GM19324 (cell line): ENCODE data around the gene SLC1A1.
"Not testable (repeated sequence)": the region's sequence is repeated elsewhere in the genome, so short reads cannot be mapped to it uniquely, and the experiment has no call there.

ENCODE experiments used
- ATAC-seq: cut with Tn5 transposase; IDR thresholded peaks from one replicate; pipeline ENCODE4 v1.9.1; 2021; ENCODE audit warnings: mild to moderate bottlenecking, moderate library complexity; ENCODE audit not compliant: unreplicated experiment, low FRiP score

Gene SLC1A1

GRCh38 chr9:4503103-4503502 is 12.8 kb downstream of the SLC1A1 start:
- no peak for ATAC-seq

- no peak for ATAC-seq
These were observed 14.0 kb downstream of the SLC1A1 start for GRCh38 chr9:4504250-4504649.

DNA sequence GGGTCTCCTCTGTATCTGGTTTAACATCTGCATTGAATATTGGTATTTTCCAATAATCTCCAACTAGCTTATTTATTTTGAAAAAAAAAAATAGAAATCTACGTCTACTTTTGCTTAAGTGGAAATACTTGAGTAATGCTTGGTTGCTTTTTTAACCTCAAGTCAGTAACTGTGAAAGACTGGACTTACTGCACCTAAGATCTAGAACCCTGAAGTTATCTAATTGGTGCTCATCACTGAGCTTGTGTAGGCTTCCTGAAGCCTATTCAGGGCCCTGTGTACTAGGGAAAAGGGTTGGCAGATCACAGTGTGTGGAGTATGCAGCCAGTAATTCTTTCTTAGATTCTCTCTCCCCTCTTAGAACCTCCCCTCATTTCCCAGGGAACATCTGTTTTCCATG is 16.2 kb downstream of the SLC1A1 start:
- no peak for ATAC-seq

DNA sequence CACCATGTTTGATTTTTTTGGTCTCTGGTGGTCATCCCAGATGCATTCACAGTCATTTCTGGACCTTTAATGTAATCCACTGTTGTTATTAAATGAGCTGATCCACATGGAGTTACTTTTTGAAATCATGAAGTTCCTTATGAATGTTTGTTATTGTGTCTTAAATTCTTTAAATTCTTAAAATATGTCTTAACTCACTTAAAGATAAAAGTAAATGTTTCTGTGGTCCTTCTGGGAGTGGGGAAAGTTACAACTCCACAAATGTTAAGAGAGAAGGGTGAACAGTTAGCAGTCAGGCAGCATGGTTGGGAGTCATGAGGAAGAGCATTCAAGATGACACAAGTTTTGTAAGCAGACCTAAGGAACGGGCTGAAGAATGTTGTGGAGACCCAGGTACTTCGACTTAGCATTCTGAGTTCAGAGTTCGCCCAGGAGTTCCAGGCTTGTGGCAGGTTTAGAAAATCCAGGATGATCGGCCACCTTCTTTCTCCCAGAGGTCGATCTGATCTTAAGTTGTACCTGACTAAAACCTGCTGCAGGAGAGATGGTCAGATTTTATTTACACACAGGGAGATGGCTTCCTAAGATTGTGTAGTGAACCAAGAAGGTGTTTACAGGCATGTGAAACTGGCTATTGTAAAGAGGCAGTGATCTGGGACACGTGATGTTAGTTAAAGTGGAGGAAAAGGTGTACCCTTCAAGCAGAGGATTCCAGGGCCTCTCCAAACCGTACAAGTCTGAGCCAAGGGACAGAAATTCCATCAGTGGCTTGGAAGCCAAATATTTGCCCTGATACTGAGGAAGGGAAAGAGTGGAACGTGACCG is 17.2 kb downstream of the SLC1A1 start:
- ATAC-seq = no peak

- no peak for ATAC-seq
These were observed 18.1 kb downstream of the SLC1A1 start for GRCh38 chr9:4508246-4508906.

GRCh38 chr9:4508907-4509589 is 18.8 kb downstream of the SLC1A1 start:
- no peak for ATAC-seq

DNA sequence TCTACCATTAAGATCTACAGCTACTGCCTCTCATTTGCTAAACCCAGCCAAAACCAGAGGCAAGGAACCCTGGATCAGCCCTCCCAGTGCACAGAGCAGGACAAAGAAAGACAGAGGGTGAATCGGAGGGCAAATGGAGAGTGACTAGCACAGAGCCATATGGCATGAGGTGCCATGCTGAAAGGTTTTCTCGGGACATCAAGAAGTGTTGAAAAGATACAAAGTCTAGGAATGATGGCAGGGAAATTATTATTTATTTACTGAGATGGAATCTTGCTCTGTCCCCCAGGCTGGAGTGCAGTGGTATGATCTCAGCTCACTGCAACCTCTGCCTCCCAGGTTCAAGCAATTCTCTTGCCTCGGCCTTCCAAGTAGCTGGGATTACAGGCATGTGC is 19.3 kb downstream of the SLC1A1 start:
- no peak for ATAC-seq

DNA sequence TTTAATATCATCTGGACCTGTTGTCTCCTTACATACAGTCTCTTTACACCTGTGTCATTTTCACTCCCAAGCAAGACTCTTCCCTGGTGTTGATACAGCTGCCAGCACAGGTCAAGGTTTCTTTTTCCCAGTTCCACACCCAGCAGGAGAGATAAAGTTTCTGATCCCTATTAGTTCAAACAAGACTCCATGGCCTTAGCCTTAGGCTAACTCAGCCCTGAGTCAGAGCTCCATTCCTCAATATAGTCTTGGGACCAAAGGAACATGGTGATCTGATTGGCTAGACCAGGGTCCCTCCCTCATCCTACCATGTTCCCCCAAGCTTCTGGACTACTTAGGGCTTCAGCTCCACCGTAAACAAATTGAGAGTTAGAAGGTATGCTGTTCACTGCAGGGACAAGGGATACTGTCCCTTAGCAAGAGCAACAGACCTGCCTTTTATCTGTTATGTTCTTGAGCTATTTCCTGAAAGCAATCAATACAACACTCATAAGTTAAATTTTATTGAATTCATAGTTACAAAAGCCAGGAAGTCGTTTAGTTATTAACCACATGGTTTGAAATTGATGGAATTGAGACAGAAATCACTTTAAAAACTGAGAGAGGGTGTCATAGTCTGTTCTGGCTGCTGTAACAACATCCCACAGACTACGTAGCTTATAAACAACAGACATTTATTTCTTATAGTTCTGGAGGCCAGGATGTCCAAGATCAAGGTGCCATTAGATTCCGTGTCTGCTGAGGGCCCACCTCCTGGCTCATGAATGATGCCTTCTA is 20.5 kb downstream of the SLC1A1 start:
- ATAC-seq = no peak

DNA sequence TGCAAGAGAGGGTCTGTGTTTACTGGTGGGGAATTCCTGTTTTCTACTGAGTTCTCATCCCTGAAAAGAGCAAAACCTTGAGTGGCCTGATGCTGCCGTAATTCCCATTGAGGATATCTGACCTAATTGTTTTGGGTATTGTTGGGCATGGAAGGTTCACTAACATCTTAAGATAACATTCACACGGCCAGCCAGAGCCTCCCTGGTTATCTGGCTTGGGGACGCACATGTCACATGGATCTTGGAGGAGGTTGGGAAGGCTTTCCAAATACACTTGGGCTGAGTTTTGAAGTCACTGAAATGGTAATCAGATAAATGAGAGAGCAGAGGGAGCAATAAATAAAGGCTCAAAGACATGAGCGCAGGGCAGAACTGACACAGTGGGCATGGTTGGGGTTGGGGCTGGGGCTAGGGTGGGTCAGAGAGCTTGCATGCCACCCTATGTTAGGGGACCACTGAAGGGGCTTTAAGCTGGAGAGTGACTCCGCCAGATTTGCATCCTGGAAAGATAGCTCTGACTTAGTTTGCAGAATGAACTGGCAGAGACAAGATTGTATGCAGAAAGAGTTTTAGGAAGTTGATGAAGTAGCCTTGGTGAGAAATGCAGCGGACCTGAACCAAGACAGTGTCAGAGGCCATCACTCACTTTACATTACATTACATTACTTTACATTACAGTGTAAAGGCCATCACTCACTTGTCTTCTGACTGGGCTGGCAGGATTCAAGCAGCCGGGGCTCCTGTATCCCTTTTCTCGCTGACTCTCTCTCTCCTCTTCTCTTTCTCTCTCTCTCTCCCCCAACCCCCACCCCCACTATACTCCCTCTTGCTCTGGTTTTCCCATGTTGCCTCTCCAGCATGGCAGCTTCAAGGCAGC is 24.2 kb downstream of the SLC1A1 start:
- ATAC-seq = no peak

DNA sequence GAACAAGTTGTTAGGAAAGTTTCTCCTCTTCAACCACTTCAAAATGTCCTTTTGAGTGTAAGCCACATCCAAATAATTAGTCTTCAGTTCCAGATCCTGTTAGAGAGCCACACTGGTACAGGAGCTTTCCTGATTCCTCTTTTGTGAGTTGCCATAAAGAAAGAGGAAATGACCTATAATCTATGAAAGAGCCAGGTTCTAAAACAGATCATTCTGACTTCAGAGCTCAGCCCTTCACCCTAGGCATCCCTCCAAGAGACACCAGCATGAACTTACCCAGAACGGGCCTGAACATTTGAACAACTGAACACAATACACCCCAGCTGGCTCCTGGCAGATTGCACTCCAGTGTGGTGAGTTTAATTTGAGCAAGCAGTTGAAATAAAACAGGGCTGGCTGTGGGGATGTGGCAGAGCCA is 25.7 kb downstream of the SLC1A1 start:
- no peak for ATAC-seq

GRCh38 chr9:4517274-4517673 is 27.0 kb downstream of the SLC1A1 start:
- no peak for ATAC-seq

DNA sequence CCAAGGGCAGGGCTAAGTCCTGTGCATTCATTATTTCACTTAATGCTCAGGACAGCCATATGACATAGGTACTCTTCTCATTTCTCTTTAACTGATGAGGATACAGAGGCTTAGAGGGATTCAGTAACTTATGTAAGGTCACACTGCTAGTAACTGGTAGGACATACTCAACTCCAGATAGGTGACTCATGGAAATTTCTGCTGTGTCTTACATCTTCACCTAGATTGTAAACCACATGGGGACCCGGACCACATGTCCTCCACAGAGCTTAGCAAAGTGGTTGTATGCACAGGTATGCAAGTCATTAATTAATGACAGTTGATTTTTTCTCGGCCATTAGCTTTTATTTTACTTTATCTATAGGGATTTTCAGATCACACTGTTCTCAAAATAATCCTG is 29.3 kb downstream of the SLC1A1 start:
- ATAC-seq = no peak

GRCh38 chr9:4520055-4520454 is 29.8 kb downstream of the SLC1A1 start:
- no peak for ATAC-seq

GRCh38 chr9:4530375-4530774 is 40.1 kb downstream of the SLC1A1 start:
- ATAC-seq = no peak

DNA sequence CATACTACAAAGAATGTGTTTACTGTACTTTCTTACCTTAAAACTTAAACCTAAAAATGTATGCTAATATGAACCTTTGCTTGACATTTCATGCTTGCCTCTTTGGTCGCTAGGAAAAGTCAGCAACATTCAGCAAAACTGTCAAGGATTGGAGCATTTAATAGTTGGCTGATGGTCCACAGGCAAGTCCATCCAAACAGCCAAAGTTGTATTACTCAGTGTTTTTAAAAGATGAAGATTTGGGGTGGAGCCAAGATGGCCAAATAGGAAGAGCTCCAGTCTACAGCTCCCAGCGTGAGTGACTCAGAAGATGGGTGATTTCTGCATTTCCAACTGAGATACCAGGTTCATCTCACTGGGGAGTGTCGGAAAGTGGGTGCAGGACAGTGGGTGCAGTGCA is 40.6 kb downstream of the SLC1A1 start:
- not testable (repeated sequence) for ATAC-seq

GRCh38 chr9:4531355-4531754 is 41.1 kb downstream of the SLC1A1 start:
- ATAC-seq = not testable (repeated sequence)

- ATAC-seq = not testable (repeated sequence)
These were observed 43.6 kb downstream of the SLC1A1 start for GRCh38 chr9:4533881-4534280.

- not testable (repeated sequence) for ATAC-seq
These were observed 45.9 kb downstream of the SLC1A1 start for GRCh38 chr9:4536196-4536595.

DNA sequence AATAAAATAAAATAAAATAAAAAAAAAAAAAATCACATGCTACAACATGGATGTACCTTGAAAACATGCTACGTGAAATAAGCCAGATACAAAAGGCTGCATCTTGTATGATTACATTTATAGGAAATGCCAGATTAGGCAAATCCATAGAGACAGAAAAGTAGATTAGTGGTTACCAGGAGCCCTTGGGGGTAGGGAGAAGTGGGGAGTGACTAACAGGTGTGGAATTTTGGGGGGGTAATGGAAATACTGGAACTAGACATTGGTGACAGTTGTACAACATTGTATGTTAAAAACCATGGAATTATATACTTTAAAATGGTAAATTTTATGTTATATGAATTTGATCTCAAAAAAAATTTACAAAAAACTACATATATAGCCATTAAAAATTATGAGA is 47.3 kb downstream of the SLC1A1 start:
- ATAC-seq = no peak

GRCh38 chr9:4538107-4538506 is 47.8 kb downstream of the SLC1A1 start:
- no peak for ATAC-seq
